ENCODE results near the gene PRKCE.

PRKCE gene

DNA sequence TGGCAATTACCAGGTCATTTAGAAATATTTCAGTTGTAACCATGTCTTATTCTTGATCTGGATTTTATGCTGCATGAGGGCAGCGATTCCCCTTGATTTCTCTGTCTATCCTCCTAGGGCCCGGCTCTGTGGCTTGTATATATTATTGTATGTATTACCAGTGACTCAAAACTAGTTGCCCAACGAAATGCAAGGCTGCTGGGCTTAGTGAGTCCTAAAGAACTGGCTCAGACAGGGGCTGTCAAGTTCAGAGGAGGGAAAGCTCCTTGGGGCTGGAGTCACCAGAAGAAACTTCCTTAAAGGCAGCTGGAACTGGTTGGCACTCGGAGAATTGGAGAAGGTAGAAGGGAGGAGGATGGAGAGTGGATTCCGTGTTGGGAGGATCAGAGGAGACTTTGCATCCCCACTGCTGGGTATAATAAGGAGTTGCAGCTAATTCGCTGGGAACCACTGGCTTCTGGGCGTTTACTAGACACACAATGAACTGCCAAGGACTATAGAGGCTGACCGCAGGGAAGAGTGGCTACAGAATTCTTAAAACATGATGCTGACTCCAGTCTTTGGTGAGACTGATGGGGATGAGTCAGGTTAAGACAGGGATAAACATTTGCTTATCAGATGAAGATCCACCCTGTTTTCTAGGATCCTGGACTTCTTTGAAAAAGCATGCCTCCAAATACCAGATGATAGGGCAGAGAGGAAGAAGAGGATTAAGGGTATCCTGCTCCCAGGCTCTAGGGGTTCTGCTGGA lies 104.3 kb downstream of the PRKCE start:
- no peak for DNase-seq (ENCODE audit: low read depth)

DNA sequence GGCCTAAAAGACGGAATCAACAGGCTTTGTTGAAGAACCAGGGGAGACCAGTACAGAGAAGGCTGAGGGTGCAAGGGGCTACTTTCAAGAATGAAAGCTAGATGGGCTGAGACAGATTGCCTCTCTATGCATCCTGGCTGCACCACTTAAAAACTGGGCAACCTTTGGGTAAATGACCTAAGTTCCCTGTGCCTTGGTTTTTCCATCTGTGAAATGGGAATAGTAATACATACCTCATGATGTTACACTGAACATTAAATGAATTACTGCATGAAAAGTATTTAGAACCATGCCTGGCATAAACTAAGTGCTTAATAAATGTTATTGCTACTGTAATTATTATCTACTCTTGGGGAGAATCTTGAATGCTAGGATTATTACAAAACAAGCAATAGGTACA lies 106.5 kb downstream of the PRKCE start:
- DNase-seq (ENCODE audit: low read depth), result no peak

DNA sequence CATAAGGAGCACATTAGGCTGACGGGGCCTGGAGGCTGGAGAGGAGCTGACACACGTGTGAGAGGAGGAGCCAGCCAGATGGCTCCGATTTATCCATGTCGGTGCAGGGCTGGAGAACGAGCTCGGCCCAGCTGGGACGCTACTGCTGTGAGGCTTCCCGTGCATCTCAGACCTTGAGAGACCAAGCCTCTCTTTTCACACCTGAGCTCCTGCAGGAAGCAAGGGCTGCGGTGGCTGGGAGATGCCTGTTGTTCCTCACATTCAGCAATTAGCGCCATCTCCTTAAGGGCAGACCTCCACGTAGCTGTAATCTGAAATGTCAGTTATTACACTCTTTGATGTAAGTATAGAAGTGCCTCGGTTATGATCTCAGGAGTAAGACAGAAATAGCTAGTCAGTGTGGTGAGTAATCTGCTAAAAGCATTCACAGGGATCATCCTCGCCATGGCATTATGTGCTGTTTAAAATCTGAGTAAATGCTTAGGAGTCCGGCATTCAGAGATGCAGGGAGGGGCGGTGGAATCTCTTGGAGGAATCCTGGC lies 107.9 kb downstream of the PRKCE start:
- DNase-seq (ENCODE audit: low read depth), result no peak

DNA sequence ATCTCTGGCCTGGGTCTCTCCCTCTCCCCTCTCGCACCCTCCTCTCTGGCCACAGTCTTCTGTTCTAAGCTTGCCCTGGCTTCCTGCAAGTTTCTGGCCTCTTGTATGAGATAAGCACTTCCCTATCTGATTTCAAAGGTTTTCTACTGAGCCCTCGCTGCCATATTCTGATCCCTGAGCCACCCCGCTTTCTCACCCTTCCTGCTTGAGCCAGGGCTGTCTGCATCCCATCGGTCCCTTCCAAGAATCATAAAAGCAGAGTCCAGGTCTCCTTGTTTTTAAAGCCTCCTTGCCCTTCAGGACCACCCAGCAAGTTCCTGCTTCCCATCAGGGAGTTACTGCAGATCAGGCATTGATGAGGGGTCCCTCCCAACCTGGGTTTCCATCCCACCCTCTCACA lies 110.2 kb downstream of the PRKCE start:
- no peak for DNase-seq (ENCODE audit: low read depth)

DNA sequence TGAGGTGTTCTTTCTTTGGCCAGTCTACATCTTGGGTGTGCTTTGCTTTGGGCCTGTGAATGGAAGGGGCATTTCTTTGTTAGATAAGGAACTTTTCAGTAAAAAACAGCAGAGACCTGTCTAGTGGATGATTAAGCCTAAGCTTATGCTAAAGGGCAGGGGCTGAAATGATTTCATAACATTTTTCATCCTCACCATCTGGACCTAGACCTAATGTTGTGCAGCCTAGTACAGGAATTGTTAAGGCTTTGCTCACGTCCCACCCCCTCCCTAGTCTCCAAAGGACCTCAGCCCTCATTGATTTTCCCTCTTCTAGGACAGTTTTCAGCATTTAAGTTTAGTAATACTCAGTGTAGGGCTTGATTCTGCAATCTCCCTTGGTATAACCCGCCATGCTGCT lies 111.8 kb downstream of the PRKCE start:
- DNase-seq (ENCODE audit: low read depth), result no peak

DNA sequence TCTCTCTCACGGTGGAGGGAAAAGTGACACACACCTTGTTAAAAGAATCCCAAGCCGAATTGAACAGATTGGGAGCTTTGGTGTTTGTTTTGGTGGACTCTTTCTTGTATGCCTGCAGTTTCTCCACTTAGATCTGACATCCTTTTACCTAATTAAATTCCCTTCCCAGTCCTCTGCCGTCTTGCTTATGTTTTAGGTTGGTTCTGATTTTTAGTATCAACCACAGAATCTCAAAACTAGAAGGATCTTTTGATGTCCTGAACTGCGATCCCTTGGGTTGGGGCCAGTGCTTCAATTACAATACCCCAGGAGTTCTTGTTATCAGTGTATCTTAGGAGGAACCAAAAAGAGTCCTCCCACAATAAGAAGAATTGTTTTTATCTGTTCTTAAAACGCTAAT lies 112.3 kb downstream of the PRKCE start:
- no peak for DNase-seq (ENCODE audit: low read depth)

DNA sequence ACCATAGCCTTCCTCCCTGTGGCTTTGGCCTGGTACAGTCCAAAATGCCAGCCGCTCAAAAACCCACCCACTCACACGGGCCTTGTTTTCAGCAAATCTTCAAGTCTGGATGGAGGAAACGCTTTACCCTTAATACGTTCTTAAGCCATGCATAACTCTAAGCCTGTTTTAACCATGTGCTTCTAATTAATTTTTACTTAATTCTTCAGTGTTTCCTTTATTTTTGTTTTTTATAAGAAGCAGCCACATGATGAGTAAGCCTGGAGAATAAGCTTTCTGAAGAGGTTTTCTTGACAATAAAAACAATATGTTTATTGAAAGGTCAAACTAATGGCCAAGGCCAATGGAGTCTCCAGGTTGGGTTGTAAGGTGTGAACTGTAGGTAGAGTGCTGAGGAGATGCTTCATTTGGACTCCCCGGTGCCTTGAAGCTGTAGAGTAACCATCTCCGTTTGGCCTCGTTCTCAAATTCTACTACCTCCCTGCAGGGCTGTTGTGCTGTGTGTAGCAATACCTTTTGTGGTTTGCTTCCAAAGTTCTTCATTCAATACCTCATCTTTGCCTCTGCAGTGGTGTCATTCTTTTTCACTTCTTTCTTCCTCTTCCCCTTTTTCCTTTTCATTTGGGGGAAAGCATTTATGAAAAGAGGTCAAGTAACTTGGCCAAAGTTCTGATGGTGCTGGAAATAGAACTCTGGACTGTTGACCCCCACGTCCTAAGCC lies 113.7 kb downstream of the PRKCE start:
- no peak for DNase-seq (ENCODE audit: low read depth)

DNA sequence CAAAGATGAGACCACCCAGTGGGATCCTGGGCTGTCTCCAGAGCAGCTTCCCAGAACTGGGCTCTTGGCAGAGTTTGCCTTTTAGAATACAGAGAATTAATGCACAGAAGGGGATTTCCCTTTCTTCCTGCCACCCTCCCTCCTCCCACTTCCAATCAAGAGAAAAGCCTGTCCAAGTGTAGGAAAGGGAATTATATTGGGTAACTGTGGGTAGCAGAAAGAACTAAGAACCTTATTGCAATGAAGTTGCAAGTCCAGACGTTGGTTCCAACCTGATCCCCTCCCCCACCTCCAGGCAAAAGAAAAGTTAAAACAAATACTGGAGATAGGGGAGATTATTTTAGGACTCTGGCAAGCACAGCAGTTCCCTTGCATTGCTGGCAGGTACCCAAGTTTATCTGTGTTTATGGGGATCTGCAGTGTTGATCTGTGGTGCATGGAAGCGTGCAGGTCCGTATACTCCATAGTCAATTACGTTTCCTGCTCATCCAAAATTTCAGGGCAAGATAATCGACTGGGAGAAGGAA lies 114.3 kb downstream of the PRKCE start:
- no peak for DNase-seq (ENCODE audit: low read depth)

DNA sequence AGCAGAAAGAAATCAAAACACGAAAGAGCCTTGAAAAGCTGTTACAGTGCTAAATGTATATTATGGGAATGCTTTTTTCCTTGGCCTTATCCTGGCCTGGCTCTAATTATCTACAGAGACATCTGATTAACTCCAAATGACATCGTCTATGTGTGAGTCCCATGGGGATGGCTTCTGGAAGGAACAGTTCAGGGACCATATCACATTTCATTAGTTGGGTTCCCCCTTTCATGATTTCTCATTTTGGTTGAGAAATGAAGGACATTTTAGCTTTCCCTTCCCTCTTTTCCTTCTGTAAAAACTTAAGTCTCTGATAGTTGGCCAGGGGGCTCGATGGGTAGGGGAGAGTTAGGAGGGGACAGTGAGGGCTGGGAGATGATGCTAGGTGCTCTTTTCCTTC lies 116.7 kb downstream of the PRKCE start:
- no peak for DNase-seq (ENCODE audit: low read depth)

DNA sequence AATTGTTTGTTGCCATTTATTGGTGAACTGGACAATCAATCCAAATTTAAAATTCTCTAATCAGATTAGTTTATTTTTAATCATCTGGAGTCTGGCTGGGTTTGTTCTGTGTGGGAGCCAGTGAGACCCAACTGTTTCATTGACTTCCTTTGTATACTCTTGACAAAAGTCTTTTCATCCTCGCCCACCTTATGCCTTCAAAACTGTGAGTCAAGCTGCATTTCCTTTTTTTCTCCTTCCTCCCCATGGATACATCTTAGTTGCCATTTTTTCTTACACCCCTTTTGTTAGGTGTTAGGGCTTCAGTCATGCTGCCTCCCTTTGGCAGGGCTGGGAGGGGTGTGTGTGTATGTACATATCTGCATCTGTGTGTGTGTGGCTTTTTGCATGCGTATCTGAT lies 117.6 kb downstream of the PRKCE start:
- DNase-seq (ENCODE audit: low read depth), result no peak

DNA sequence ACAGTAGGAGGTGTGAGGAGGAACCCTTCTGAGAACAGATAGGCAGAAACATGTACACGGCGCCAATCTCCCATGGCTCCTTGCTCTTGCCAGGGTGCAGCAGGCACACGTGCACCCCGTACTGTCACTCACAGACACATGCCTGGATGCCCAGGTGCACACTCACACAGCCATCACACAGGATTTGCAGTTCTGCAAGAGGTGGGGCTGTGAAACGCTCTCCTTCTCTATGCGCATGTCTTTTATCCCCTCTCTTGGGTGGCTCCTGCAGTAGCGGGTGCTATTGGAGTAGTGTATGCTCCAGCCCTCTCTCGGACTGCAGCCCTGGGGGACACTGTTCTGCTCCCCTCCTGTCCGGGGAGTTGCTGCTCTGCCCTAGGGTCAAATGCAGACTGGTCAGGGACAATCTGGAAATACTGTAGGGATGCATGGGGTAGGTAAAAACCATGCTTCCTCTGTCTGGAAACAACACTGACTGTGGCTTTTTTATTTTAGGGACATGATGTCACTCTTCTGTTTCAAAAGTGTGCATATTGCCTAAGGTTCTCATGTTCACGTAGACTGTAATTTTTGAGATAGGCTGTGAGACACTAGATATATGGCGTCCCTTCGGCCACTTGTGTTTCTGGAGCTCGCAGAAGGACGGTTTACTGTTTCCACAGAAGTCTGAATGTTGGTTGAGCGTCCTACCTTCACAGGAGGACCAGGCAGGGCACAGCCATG lies 118.5 kb downstream of the PRKCE start:
- no peak for DNase-seq (ENCODE audit: low read depth)

DNA sequence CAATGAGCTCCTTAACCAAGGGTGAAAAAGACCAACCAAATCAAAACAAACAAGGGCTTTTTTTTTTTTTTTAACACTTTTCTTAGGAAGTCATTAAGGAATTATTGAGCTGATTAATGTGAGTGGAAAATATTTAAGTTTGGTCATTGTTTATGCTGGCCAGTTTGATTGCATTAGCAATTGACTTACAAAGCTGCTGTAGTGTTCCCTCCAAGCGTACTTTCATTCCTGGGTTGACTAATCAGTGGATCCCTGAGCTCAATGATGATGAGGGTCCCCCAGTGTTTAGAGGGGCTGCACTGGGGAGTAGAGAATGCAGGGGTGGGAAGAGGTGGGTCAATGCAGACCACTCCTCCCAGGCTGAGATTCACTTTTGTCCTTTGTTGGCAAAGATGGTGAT lies 119.3 kb downstream of the PRKCE start:
- DNase-seq (ENCODE audit: low read depth), result no peak

DNA sequence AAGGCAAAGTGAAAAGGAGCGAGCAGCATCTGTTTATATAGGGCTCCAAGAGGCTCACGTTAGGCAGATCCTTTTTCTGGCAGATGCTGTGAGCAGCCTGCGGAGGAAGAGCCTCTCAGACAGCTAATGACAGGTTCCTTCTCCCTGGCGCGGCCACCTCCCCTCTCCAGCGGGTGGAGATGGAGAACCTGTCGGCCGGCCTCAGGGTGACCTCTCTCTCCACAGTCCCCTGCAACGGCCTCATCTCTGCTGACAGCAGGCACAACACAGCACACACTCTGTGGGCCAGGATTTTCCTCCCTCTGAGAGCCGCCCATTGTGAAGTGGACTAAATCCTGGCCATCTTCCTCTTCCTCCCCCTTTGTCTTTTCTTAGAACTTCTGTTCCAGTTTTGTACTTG lies 119.8 kb downstream of the PRKCE start:
- DNase-seq (ENCODE audit: low read depth), result no peak

DNA sequence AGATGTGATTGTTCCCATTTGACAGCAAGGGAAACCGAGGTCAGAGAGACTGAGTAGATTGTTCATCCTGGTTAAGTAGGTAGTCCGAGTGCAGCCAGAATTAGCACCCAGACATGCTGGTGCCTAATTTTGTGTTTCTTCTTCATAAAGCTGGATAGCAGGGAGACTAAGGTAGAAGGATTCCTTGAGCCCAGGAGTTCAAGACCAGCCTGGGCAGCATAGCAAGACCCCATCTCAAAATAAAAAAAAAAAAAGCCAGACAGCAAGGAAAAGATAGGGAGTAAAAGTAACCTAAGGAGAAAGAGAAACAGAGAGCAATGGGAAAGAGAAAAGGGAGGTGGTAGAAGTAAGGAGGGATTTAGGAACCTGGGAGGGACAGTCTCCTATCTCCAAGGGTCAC lies 120.6 kb downstream of the PRKCE start:
- no peak for DNase-seq (ENCODE audit: low read depth)

DNA sequence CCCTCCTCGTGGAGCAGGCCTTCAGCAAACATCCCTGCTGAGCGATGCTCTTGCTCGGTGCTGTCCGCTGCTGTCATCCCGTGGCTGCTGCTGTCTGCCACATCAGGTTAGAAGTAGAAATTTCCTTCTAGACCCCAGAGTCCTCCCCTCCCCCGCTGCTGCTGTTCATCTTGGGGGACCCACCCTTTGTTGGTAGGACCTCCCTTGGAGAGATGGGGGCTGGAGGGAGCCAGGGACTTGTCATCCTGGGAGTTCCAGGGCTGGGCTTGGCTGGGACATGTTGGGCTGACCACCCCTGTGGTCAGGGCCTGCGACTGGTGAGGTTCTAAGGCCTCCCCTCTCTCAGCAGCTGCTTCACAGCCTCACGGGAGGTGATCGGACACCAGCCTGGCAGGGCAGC lies 122.4 kb downstream of the PRKCE start:
- DNase-seq (ENCODE audit: low read depth), result no peak

DNA sequence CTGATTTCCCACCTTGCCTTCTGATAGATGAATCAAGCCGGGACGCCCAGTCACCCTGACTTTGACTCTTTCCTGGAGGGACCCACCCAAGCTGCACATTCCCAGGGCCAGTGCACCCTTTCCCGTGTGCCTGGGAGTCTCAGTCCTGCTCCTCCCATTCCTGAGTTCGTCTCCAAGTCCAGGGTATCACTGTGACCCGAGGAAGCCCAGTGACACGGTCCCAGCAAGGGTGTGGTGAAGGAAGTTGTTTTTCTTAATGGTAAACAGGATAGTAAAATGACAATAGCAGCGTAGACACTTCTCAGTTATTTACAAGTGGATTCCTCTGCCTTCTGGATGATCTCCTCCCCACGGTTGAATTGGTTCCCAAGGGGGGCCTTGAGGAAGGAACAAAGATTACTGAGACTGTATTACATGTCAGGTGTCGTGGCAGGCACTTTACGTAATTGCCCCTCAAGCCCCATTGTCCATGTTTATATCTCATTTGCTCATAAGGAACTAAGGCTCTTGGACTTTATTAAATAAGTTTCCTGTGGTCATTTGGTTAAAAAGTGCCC lies 123.3 kb downstream of the PRKCE start:
- no peak for DNase-seq (ENCODE audit: low read depth)

DNA sequence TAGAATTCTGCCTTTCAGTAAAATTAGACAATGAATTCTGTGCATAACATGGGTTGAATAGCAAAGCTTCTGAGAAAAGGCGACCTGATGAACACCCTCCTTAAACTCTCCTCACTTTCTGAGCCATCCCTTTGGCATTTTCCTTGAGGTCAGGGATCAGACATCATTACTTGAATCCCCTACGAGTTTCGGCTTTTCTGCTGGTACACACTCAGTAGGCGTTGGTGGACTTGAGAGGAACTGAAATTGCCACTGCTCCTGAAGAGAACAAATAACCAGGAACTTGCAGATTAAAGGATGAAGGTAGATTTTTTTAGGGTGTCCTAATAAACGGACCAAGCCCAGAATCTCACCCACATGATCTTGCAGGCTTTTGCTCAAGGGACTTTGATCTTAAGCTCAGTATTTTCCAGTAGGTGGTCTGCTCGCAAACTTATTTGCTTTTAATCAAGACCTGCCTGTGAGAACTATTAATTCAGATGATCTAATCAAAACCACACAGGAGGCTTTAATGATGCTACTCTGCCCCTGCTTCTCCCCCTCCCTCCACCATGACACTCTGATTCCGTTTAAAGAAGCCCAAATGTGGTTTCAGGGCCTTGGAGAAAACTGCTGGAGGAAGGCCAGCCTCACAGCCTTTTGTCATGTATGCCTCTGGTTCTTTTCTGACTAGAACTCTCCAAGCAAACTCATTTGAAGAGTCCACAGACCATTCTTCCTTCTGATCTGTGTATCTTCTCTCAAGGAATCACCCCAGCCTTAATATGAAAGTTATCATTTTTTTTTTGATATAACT lies 124.9 kb downstream of the PRKCE start:
- DNase-seq (ENCODE audit: low read depth), result no peak

DNA sequence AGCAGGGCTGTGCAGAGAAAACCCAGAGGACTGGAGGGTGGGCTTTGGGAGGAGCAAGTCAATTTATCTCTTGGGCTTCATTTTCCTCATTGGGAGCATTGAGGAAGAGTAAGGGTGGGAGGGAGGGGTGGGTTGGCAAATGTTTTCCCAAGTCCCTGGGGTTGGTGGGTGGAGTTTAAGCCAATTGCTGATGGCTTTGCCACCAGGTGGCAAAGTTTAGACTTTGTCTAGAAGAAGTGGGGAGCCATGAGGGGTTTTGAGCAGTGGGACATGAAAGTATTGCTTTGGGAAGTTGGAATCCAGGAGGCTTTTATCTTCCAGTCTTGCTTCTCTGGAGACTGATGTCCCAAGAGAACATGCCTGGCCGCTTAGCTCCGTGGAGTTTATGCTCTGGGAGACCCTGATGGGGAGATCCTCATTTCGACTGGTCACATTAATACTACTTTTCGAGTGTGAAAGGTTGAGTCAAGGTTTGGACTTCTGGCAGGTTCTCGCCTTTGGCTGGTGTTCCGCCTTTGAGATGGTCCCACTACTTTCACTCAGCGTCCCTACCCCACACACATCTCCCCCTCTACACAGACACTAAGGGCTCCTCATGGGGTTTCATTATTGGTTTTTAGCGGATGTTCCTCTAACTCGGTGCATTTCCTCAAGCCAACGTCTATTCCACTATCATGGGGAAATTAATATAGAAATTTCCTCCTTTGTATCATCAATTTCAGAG lies 126.7 kb downstream of the PRKCE start:
- DNase-seq (ENCODE audit: low read depth), result no peak

DNA sequence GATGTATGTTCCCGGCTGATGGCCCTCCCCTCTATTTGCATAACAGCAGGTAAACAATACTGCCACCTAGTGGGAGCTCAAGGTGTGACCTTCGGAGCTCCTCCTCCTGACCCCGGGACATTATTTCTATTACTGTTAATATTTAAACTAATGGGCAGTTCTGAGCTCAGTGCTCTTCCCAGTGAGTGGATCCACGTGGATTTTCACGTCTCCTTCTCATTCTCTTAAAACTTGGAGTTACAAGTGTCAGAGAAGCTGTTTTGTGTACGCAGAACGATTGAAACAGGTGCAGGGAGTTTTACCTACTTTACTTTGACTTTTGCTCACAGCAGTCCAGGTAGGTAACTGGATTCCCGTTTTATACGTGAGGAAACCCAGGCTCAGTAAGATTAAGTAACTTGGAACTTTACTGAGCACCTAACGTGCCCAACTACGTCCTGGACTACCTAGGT lies 127.3 kb downstream of the PRKCE start:
- peak; percentile 56 for DNase-seq (ENCODE audit: low read depth)

DNA sequence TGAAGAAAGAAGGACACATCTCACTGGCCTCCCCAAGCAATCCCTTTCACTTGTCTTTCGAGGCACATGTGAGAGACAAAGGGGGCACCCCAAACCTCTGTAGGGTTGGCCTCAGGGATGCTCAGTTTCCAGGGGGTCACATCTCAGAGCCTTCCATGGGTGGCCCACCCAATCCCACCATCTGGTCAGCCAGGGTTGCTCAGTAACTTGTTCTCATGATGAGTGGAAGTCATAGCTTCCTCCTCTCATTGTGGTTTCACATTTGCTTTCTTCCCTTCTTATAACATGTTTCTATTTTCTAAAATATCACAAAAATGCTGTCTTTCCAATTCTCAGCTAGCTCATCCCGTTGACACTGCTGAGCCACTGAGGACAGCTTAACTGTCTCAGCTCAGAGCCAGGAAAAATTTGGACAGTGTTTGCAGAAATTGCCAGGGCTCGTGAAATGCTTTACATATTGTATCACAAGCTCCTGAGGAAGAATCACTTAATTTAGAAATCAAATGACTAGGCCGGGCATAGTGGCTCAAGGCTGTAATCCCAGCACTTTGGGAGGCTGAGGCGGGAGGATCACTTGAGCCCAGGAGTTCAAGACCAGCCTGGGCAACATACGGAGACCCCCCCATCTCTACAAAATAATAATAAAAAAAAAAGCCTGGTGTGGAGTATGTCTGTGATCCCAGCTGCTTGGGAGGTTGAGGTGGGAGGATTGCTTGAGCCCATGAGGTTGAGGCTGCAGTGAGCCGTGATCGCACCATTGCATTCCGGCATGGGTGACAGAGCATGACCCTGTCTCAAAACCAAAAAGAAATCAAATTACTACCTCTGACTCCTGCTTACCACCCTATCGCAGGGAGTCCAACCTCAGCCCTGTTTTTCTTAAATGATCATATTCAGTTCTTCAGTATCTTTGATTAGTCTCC lies 129.3 kb downstream of the PRKCE start:
- no peak for DNase-seq (ENCODE audit: low read depth)

Data from stimulated activated CD8-positive, alpha-beta memory T cell treated with anti-CD3 and anti-CD28 coated beads, Interleukin-15, amount 100 ng/mL, for 1 hour (primary cell).